ENCODE results near the gene MANF. TPM values are rescaled to one million over a fixed set of nuclear protein-coding genes. Genes with fewer than 3 reads are reported as not detected.

The MANF gene
- total and polyA plus RNA-seq, 2 of the 13 experiments (the other 11 are each of a cell fraction or from before 2014, with no cell fraction given), result 55.4 to 269 TPM

DNA sequence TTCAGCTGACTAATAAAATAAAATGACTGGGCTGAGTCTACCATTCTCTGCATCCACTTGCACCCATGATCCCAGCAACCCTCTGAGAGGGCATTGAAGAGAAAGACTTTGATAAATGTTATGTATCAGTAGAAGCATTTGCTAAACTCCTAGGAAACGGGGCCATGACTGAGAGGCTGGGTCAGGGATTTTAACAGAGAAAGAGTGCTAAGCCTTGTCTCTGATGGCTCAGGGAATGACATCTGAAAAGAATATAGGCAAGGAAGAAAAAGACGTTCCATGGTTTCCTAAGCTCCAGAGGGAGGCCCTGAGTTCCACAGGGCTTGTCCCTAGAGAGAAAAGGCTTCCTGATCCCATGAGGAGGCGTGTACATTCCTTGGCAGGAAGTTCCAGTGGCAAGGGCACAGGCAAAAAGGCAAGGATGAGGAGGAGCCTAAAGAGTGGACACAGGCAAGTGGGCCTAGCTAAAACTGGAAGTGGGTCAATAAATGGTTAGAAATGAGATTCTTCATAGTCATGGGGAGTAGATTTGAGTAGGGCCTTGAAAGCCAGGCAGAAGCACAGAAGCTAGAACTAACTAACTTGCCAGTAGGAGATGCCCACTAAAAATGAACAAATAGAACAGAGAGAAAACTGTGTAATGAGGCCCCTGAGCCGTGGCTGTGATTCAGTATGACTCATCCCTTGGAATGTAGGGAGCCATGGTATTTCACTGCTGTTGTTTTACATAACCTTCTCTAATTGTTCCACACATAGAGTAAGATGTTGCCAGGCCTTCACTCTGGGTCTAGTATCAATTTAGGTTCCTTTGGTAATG, 44.9 kb upstream of the MANF start:
- no TSS peak for BruUV-seq (replicated peaks)
- intact Hi-C loops (cut with micrococcal nuclease; ENCODE audit: unreplicated experiment), result no loop called here
- ATAC-seq, result peak; percentile 76
- H3K4me1 ChIP-seq (ENCODE audit: insufficient read depth, low read length), result peaks cover 21% of the 10 kb centered on the region
- no peaks in the 10 kb centered on the region for H3K79me2 ChIP-seq (ENCODE audit: insufficient read depth, low read length)
- no peaks in the 10 kb centered on the region for H3K9me3 ChIP-seq (ENCODE audit: low read length)
- H3K27ac ChIP-seq (ENCODE audit: extremely low read length, insufficient read depth, low read length), result no peak overlapping the region
- H3K27me3 ChIP-seq (ENCODE audit: control insufficient read depth in 1 of 2, insufficient read depth in 2 of 2, low read length in 2 of 2), result no peaks in the 10 kb centered on the region; a peak in 3 of 5 replicates
- no peak overlapping the region for H2AFZ ChIP-seq (ENCODE audit: low read length)
- ChIA-PET POLR2A (interaction anchor here (1.0 kb wide), 1 partner anchor 45 kb away, joined by 3 read pairs; the partner anchor contains the start of gene MANF), CTCF (ENCODE audit: low intra/inter-chr PET ratio, low total read pairs) (no interaction called here)
- H3K9ac ChIP-seq (ENCODE audit: insufficient read depth, low read depth, low read length), result no peak overlapping the region
- peak; percentile 72 for DNase-seq (ENCODE audit: low spot score)
- WGBS (ENCODE audit: low lambda C conversion rate), result 4% methylated on average over 4 of the region's 4 CpGs
- TF ChIP-seq ZNF644 (CRISPR knock-in tag; IDR thresholded peaks at IDR 0.05; ENCODE audit: low read depth), result 0 out of 2 replicates have a peak, but pooled peaks have one; percentile 25
- 0 out of 2 replicates have a peak, but pooled peaks have one; percentile 19 for TF ChIP-seq KDM1A (CRISPR knock-in tag; IDR thresholded peaks at IDR 0.05)
- TF ChIP-seq ZNF652 (CRISPR knock-in tag; IDR thresholded peaks at IDR 0.05; ENCODE audit: borderline replicate concordance, low read depth), result no peak
- peak; percentile 65 for TF ChIP-seq JUND (CRISPR knock-in tag; IDR thresholded peaks at IDR 0.05)
- no peak for TF ChIP-seq STAG1 (CRISPR knock-in tag; IDR thresholded peaks at IDR 0.05)
- 0 out of 2 replicates have a peak, but pooled peaks have one; percentile 49 for TF ChIP-seq GFI1 (CRISPR knock-in tag; IDR thresholded peaks at IDR 0.05; ENCODE audit: borderline replicate concordance)
- no peak for TF ChIP-seq ARID2 (CRISPR knock-in tag; IDR thresholded peaks at IDR 0.05; ENCODE audit: borderline replicate concordance)
- TF ChIP-seq ZNF124 (CRISPR knock-in tag; IDR thresholded peaks at IDR 0.05), result no peak
- peak; percentile 98 for TF ChIP-seq FOSL2 (CRISPR knock-in tag; IDR thresholded peaks at IDR 0.05)
- peak; percentile 98 for TF ChIP-seq TEAD3 (CRISPR knock-in tag; optimal IDR thresholded peaks at IDR 0.05; ENCODE audit: borderline replicate concordance)
- peak; percentile 20; the same call in 1 of the 2 replicates for TF ChIP-seq FOXA3 (CRISPR knock-in tag; IDR thresholded peaks at IDR 0.05)
- TF ChIP-seq ATF3 (CRISPR knock-in tag; IDR thresholded peaks at IDR 0.05), result peak; percentile 77
- TF ChIP-seq, protein P1, sequence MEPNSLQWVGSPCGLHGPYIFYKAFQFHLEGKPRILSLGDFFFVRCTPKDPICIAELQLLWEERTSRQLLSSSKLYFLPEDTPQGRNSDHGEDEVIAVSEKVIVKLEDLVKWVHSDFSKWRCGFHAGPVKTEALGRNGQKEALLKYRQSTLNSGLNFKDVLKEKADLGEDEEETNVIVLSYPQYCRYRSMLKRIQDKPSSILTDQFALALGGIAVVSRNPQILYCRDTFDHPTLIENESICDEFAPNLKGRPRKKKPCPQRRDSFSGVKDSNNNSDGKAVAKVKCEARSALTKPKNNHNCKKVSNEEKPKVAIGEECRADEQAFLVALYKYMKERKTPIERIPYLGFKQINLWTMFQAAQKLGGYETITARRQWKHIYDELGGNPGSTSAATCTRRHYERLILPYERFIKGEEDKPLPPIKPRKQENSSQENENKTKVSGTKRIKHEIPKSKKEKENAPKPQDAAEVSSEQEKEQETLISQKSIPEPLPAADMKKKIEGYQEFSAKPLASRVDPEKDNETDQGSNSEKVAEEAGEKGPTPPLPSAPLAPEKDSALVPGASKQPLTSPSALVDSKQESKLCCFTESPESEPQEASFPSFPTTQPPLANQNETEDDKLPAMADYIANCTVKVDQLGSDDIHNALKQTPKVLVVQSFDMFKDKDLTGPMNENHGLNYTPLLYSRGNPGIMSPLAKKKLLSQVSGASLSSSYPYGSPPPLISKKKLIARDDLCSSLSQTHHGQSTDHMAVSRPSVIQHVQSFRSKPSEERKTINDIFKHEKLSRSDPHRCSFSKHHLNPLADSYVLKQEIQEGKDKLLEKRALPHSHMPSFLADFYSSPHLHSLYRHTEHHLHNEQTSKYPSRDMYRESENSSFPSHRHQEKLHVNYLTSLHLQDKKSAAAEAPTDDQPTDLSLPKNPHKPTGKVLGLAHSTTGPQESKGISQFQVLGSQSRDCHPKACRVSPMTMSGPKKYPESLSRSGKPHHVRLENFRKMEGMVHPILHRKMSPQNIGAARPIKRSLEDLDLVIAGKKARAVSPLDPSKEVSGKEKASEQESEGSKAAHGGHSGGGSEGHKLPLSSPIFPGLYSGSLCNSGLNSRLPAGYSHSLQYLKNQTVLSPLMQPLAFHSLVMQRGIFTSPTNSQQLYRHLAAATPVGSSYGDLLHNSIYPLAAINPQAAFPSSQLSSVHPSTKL (CRISPR knock-in tag; IDR thresholded peaks at IDR 0.05), result peak; percentile 59
- TF ChIP-seq CHD2 (IDR thresholded peaks at IDR 0.05; ENCODE audit: low read depth, low read length), result no peak
- no peak for TF ChIP-seq DPF2 (CRISPR knock-in tag; IDR thresholded peaks at IDR 0.05; ENCODE audit: borderline replicate concordance, low read depth)
- 0 out of 2 replicates have a peak, but pooled peaks have one; percentile 25 for TF ChIP-seq GATAD2A (CRISPR knock-in tag; IDR thresholded peaks at IDR 0.05)
- TF ChIP-seq SOX5 (CRISPR knock-in tag; IDR thresholded peaks at IDR 0.05; ENCODE audit: borderline replicate concordance), result no peak
- no peak for TF ChIP-seq MLXIP (CRISPR knock-in tag; IDR thresholded peaks at IDR 0.05; ENCODE audit: borderline replicate concordance)
- TF ChIP-seq FOSL1 (CRISPR knock-in tag; IDR thresholded peaks at IDR 0.05; ENCODE audit: borderline replicate concordance), result peak; percentile 78; the same call in 1 of the 2 replicates
- in situ Hi-C loops (cut with HindIII; ENCODE audit: extremely low pct_ligation_motif_present, low pct_unique_long_range_greater_than_20kb), result no loop called here
- no peaks in the 10 kb centered on the region for H3K36me3 ChIP-seq (replicated peaks in 1 of 2; ENCODE audit: control insufficient read depth in 1 of 2, insufficient read depth in 2 of 2, low read length in 2 of 2)
- FAIRE-seq, result no peak
- H3K4me3 ChIP-seq (replicated peaks in 1 of 3; ENCODE audit: insufficient read depth in 1 of 3, low read depth in 2 of 3, low read length in 3 of 3), result no peak overlapping the region
- no peak overlapping the region for H3K4me2 ChIP-seq (ENCODE audit: low read depth, low read length)
- H4K20me1 ChIP-seq (ENCODE audit: insufficient read depth, low read length), result no peaks in the 10 kb centered on the region

Data from HepG2 (cell line).